Uterus (tissue), 2 donors: ENCODE results near the gene BCL11B.

Experiments
- CTCF ChIP-seq, 4 experiments: fragments of 200-600 bp in 2 of 4; fragments of 450-650 bp in 2 of 4; sonication (generic) in 2 of 4; IDR thresholded peaks; one replicate each; pipeline ENCODE4 v1.5.1; 2016 to 2019; ENCODE audit warnings: antibody characterized with exemption in 4 of 4, mild to moderate bottlenecking in 2 of 4, moderate library complexity in 1 of 4
- POLR2A ChIP-seq, 2 donors: fragments of 450-650 bp; IDR thresholded peaks; one replicate each; pipeline ENCODE4 v1.6.1; 2016; ENCODE audit warnings: antibody characterized with exemption in 2 of 2, mild to moderate bottlenecking in 1 of 2, moderate library complexity in 1 of 2

GRCh38 chr14:99136401-99136800 lies 135.6 kb downstream of the BCL11B start:
- TF ChIP-seq CTCF (IDR thresholded peaks at IDR 0.05) (no peak), POLR2A (IDR thresholded peaks at IDR 0.05) (no peak)
